Measurements from ENCODE around the gene DBH. TPM values are rescaled to one million over a fixed set of nuclear protein-coding genes. Genes with fewer than 3 reads are reported as not detected.

Gene DBH
- total RNA-seq, 1 donor from 2014 or later = 0.10 TPM

DNA sequence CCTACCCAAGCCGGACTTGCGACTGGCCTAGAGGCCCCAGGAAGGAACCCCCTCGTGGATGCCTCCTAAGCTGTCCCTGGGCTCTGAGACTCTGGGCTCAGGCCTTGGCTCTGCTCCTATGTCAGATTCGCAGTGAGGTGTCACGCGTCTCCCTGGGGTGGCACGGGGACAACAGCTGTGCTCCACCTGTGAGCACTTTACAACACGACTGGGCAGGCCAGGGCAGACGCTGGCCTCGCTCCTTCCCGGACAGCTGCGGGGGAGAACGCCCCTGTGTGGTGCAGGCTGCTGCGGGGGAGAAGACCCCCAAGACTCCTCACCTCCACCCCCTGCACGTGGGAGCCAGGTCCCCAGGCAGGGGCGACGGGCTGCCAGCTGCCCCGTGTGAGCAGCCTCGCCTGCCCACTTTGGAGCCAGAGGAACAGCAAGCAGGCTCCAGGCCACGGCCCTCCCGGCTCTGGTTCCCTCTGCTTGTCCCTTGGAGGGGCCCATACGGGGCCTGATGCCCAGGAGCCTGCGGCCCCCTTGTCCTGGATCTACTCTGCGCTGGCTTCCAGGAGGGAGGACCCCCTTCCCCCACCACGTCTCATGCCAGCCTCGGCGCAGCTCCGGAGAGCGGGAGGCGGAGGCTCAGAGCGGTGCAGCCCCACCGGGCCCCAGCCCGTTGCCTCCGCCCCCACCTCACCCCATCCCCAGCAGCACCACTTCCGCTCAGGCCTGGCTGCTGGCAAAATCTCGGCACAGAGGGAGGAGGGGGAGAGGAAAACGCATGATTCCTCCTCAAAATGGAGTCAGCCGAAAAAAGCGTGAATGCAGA, 66.0 kb downstream of the DBH start:
- DNase-seq = peak; percentile 76

DNA sequence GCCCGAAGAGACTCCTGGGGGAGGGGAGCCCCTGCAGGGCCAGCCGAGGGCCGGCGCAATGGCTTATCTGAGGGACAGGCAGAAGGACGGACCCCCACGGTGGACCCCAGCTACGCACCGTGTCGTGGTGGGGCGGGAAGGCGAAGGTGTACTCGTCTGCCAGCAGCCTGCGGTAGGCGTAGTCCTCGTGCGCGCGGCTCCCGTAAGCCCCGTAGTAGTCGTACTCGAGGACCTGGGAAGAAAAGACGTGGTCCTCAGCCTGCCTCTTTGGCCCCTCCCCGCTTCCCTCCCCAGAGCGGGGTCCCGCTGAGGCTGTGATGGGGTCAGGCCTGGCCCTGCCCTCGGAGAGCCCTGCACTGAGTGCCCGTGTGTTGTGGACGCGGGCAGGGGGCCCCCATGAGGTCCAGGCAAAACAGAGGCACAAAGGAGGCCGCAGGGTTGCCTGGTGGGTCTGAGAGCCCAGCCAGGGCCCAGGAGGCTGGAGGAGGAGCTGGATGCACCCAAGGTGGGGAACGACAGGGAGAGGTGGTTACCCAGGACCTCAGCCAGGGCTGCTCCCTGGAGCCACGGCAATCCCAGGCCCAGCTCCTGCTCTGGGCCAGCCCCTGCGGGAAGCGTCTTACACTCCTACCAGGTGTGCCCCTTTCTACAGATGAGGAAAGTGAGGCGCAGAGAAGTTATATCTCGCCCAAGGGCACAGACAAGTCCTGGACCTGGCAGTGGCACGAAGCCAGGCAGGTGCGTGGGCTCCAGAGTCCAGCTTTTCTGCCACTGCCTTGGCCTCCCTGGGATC, 66.8 kb downstream of the DBH start:
- DNase-seq = no peak

DNA sequence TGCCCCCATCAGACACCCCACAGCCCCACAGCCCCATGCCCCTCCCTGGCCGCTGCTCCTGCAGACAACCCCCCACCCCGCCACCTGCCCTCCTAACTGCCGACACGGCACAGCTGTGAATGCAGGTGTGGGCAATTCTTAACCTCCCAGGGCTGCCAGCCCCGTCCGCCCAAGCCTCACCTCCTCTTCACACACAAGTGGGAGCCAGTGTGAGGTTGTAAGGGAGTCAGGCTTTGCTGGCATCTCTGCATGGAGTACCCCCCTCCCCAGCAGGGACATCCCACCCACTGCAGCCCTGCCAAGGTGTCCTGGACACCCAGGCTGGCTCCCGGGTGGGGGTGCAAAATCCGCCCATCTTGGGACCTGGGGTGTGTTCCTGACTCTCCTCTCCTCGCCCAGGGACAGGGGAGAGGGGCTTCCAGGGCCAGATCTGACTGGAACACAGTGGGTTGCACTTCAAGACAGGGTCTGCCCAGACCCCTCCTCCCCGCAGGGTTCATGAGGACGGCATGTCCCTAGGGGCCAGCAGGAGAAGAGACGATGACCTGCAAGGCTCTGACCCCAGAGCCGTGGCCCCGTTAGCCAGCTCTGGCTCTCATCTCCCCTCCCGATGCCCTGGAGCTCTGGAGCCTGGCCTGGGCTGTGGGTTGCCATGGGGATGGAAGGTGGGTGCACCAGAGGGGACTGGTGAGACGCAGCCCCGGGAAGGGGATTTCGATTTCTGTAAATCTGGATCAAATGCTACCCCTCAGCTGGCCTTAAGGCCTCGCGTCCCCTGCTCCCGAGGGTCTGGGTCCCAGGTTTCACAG, 67.6 kb downstream of the DBH start:
- no peak for DNase-seq

DNA sequence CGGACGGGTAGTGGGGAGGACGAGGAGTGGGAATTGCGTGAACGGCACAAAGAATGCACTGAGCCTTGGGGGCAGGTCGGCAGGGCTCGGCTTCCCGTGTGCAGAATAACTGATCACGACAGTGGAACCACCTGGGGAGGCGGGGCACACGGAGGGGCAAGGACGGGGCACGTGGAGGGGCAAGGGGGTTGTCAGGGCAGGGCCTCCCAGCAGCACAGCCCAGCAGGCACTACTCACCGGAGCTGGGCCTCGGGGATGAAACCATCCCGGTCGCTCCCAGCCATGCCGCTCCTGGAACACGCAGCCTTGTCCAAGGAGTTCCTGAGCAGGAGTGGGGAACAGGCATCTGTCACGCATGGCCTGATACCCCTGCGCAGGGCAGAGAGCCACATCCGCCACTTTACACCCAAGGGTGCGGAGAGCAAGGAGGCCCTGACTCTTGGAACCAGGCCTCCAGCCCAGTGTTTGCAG, 68.6 kb downstream of the DBH start:
- no peak for DNase-seq

DNA sequence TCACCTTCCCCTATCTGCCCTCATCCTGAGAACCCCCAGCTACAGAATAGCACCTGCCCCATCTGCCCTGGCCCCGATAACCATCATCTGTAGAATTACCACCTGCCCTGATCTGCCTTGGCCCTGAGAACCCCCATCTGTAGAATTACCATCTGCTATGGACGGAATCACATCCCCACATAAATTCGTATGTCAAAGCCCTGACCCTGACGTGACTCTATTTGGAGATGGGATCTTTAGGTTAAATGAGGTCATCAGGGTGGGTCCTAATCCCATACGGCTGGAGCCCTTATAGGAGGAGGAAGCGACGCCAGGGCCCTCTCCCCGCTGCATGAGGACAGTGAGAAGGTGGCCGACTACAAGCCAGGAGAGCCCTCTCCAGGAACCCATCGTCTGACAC, 69.4 kb downstream of the DBH start:
- no peak for DNase-seq

DNA sequence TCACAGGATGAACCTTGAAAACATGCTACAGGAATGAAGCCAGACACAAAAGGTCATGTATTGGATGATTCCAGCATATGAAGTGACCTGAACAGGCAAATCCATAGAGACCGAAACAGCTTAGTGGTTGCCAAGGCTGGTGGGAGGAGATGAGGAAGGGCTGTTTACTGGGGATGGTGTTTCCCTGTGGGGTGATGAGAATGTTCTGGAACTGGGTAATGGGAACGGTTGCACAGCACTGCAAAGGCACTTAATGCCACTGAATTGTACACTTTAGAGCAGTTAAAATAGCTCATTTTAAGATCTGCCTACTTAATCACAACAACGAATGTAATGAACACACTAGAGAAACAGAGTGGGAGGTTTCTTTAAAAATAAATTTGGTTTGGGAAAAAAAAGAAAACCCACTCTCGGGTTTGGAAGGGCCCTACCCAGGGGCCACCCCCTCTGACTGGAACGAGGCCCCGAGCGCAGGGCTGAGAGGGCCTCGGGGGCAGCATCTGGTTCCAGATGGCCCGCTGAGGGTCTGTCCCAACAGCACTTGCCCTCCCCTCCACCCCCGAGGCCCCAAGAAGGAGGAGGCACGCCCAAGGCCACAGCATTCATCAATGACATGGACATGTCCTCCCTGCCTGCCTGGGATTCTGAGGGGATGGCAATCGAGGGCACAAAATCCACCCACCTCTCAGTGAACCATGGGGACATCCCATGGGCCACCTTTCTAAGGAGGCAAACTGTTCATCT, 70.3 kb downstream of the DBH start:
- DNase-seq = no peak

DNA sequence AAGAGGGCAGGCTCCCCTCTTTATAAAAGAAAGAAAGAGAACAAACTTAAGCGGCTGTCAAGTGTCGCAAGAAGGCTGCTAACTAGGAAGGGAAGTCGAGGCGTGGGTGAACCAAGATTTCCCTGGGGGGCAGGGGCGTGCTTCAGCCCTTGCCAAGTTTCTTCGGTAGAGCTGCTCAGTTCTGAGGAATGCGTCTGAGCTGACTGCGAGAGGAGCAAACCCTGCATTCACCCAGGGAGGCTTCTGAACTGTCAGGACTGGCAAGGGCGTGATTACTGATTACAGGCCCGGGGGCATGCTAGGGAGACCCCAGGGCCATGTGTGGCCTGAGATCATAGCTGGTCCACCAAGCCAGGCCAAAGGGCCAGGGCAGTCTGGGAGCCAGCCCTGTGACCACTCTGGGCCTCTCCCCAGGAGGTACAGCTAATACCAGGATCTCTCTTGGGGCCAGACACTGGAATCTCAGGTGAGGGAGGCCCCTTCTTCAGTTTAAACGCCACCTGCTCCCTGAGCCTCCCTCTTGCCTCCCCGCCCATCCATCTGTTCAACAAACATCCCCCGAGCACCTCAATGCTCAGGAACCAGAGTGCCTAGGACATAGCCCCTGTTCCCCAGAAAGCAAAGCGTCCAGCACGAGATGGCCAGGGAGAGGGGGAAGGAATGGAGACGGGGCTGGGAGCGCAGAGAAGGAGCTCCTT, 71.1 kb downstream of the DBH start:
- DNase-seq = peak; percentile 25

DNA sequence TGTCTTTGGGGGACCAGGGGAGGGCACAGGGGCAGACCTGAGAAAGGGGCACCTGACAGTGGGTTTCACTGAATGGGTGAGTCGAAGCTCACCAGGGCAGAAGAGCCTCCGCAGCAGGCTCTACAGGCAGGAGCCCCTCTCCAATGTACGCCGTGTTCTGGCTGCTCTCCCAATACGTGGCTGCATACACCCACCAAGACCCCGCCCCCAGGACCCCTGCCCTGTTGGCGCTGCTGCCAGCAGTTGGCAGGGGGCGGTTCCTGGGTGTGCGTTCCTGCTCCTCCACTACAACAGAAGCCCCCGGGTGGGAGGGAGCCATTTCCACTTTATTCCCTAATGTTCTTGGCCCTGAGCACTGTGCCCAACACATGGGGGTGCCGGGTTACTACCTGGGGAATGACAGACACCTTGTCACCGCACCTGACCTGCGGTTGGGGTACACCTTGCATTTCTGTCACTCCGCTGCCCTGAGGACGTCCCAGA, 71.6 kb downstream of the DBH start:
- DNase-seq = no peak

DNA sequence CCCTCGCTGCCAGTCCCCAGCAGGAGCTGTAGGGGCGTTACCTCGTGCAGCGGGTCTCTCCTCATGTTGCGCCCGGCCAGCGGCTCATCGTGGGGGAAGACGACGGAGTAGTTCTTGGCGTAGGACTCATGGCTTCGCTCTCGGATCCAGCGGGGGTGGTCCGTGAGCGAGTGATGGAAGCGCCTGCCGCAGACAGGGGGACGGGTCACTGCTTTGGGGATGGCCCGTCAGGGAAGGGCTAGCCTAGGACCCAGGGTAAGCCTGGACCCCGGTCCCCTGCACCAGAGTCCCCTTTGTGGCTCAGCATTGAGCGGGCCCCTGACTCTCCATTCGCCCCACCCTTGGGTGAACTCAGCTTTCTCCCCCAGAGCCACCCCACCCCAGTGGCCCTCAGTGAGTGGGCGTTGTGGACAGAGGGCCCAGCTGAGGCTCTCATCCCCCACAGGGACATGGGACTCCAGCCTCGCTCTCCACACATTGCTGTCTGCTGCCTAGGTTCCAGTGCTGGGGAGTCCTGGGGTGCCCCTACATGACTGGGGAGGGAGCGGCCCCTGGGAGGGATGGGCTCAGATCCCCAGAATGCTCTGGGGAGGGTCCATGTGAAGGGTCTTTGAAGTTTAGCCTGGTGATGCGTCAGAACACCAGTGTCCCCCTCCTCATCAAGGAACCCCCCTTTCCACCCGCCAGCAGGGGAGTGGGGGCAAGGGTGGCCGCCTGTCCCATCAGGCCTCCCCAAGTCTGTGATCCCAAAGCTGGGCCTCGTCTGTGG, 72.3 kb downstream of the DBH start:
- DNase-seq = no peak

Other genes starting within 250 kb of the DBH start
- 19.0 TPM for gene REXO4, start 218.4 kb upstream of the DBH start, total RNA-seq
- 4.2 TPM for gene ADAMTS13, start 214.0 kb upstream of the DBH start, total RNA-seq
- gene CACFD1, start 176.4 kb upstream of the DBH start, total RNA-seq = 6.8 TPM
- gene SLC2A6, start 157.3 kb upstream of the DBH start, total RNA-seq = 0.92 TPM
- gene MYMK, start 111.4 kb upstream of the DBH start, total RNA-seq = 18.3 TPM
- gene ADAMTSL2, start 101.7 kb upstream of the DBH start, total RNA-seq = 4.3 TPM
- gene FAM163B, start 27.0 kb upstream of the DBH start, total RNA-seq = not detected
- gene SARDH, start 102.0 kb downstream of the DBH start, total RNA-seq = 8.0 TPM

Measured in tongue (tissue), 2 donors.